Activated CD4-positive, alpha-beta T cell treated with anti-CD3 and anti-CD28 coated beads, Interleukin-2, amount 50 U/mL, for 16 hours (primary cell): ENCODE measurements around the gene XCL2.
A peak's percentile ranks its signal among the peaks of the same experiment; 100 is the strongest.
"Not testable (repeated sequence)": the region's sequence is repeated elsewhere in the genome, so short reads cannot be mapped to it uniquely, and the experiment has no call there.

ENCODE experiments used
- DNase-seq: peaks from one replicate; pipeline ENCODE4 v3.0.0-alpha.2; 2020

XCL2 gene

GRCh38 chr1:168543840-168544498 lies at the start of gene XCL2:
TSS of gene XCL2 (minus strand) at chr1:168543997. CDS start at chr1:168543964, 33 bp downstream.
- DNase-seq: not testable (repeated sequence)

- no peak for DNase-seq
Measured at GRCh38 chr1:168591641-168592250, 47.9 kb upstream of the XCL2 start.

GRCh38 chr1:168591066-168591465 lies 47.3 kb upstream of the XCL2 start:
- no peak for DNase-seq

GRCh38 chr1:168589167-168589566 lies 45.4 kb upstream of the XCL2 start:
- DNase-seq: no peak

GRCh38 chr1:168585937-168586336 lies 42.1 kb upstream of the XCL2 start:
- no peak for DNase-seq

- no peak for DNase-seq
Measured at GRCh38 chr1:168585191-168585590, 41.4 kb upstream of the XCL2 start.

- DNase-seq: no peak
Measured at GRCh38 chr1:168583571-168583970, 39.8 kb upstream of the XCL2 start.

- DNase-seq: no peak
Measured at GRCh38 chr1:168582688-168583336, 39.0 kb upstream of the XCL2 start.

- no peak for DNase-seq
Measured at GRCh38 chr1:168581817-168582572, 38.2 kb upstream of the XCL2 start.

- DNase-seq: not testable (repeated sequence)
Measured at GRCh38 chr1:168580991-168581390, 37.2 kb upstream of the XCL2 start.

- DNase-seq: peak; percentile 31
Measured at GRCh38 chr1:168580290-168580689, 36.5 kb upstream of the XCL2 start.

GRCh38 chr1:168578531-168579185 lies 34.9 kb upstream of the XCL2 start:
- DNase-seq: not testable (repeated sequence)

GRCh38 chr1:168576245-168576688 lies 32.5 kb upstream of the XCL2 start, which contains the start of gene XCL1:
TSS of gene XCL1 (plus strand) at chr1:168576605. CDS start at chr1:168576638, 33 bp downstream.
- peak; percentile 3 for DNase-seq

GRCh38 chr1:168574234-168574633 lies 30.4 kb upstream of the XCL2 start:
- peak; percentile 23 for DNase-seq

GRCh38 chr1:168572633-168573032 lies 28.8 kb upstream of the XCL2 start:
- DNase-seq: peak; percentile 49

GRCh38 chr1:168570652-168571051 lies 26.9 kb upstream of the XCL2 start:
- DNase-seq: no peak

GRCh38 chr1:168568346-168568745 lies 24.5 kb upstream of the XCL2 start:
- DNase-seq: no peak

GRCh38 chr1:168567568-168567967 lies 23.8 kb upstream of the XCL2 start:
- DNase-seq: no peak

- DNase-seq: no peak
Measured at GRCh38 chr1:168567007-168567406, 23.2 kb upstream of the XCL2 start.

GRCh38 chr1:168565825-168566224 lies 22.0 kb upstream of the XCL2 start:
- DNase-seq: no peak

- no peak for DNase-seq
Measured at GRCh38 chr1:168561989-168562388, 18.2 kb upstream of the XCL2 start.

GRCh38 chr1:168560370-168560769 lies 16.6 kb upstream of the XCL2 start:
- no peak for DNase-seq

GRCh38 chr1:168556647-168557046 lies 12.8 kb upstream of the XCL2 start:
- DNase-seq: no peak
